ENCODE data around the gene PNRC2.
"Not testable (repeated sequence)": the region's sequence is repeated elsewhere in the genome, so short reads cannot be mapped to it uniquely, and the experiment has no call there.

Gene PNRC2

GRCh38 chr1:23992011-23992410, 32.4 kb downstream of the PNRC2 start:
- DNase-seq (ENCODE audit: low read depth, low spot score), result not testable (repeated sequence)

- no peak for DNase-seq (ENCODE audit: low read depth, low spot score)
Observed at GRCh38 chr1:23995431-23995837, 35.8 kb downstream of the PNRC2 start.

DNA sequence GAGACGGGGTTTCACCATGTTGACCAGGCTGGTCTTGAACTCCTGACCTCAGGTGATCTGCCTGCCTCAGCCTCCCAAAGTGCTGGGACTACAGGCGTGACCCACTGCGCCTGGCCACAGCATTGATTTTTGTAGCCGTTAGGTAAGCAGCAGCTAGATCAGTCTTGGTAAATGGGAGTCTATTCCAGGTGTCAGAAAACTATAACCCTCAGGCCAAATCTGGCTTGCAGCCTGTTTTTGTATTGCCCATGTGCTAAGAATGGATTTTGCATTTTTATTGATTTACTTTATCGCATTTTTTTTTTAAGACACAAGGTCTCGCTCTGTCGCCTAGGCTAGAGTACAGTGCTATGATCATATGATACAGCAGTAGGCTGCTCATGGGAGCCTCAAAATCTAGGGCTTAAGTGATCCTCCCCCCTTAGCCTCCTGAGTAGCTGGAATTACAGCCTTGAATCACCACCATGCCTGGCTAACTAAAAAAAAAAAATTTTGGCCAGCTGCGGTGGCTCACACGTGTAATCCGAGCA, 37.1 kb downstream of the PNRC2 start:
- no peak for DNase-seq (ENCODE audit: low read depth, low spot score)

GRCh38 chr1:23997812-23998211, 38.2 kb downstream of the PNRC2 start:
- no peak for DNase-seq (ENCODE audit: low read depth, low spot score)

DNA sequence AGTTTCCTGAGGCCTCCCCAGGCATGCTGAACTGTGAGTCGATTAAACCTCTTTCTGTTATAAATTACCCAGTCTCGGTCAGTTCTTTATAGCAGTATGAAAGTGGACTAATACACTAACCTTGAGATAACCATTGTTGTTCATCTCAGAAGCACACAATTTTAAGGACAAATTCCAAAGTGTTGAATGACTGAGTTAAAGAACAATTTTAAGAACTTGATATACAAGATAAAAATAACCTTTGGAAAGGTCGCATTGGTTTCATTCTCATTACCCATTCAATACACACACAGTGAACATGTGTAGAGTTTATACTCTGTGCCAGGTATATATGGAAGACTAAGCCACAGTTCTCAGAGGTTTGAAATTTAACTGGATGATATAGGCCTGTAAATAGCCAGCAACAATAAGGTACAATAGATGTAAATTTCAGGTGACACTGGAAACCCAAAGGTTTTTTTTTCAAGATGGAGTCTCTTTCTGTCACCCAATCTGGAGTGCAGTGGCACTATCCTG, 39.6 kb downstream of the PNRC2 start:
- no peak for DNase-seq (ENCODE audit: low read depth, low spot score)

DNA sequence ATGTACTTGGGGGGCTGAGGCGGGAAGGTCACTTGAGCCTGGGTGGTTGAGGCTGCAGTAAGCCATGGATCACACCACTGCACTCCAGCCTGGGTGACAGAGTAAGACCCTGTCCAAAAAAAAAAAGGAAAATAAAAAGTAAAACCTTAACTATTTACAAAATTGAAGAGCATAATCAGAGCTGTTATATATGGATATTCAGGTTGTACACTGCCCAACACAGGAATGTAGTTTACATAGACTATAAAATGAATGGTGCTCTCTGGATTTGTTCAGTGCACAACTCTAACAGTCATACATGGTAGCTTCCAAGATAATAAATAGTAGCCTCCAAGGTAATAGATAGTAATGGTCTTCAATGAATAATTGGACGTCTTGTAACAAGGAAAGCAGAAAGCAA, 43.1 kb downstream of the PNRC2 start:
- DNase-seq (ENCODE audit: low read depth, low spot score), result no peak

GRCh38 chr1:24003331-24003972, 43.8 kb downstream of the PNRC2 start:
- no peak for DNase-seq (ENCODE audit: low read depth, low spot score)

GRCh38 chr1:24004132-24004531, 44.5 kb downstream of the PNRC2 start:
- no peak for DNase-seq (ENCODE audit: low read depth, low spot score)

DNA sequence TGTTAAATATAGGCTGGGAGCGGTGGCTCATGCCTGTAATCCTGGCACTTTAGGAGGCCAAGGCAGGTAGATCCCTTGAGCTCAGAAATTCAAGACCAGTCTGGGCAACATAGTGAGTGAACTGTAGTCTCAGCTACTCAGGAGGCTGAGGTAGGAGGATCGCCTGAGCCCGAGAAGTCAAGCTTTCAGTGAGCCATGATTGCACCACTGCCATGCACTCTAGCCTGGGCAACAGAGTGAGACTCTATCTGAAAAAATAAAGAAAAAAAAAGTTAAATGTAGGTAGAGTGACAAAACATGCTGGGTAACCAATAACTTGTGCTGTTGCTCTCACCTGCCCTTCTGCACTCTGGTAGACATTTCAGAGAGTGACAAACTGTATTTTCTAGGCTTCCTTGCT, 45.5 kb downstream of the PNRC2 start:
- DNase-seq (ENCODE audit: low read depth, low spot score), result no peak

DNA sequence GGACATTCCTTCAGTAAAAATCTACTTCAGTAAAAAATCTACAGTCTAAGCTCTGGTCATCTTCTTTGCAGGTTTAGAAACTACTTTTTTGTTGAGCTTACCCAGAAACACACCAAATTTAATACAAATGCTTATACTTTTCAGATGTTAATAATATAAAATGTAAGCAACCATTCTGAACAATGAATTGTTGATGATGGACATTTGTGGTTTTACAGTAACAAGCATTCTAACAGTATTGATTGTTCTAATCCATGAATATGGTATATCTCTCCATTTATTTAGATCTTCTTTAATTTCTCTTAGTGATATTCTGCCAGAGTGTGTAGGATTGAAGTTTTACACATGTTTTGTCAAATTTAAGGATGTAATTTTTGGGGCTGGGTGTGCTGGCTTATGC, 47.5 kb downstream of the PNRC2 start:
- no peak for DNase-seq (ENCODE audit: low read depth, low spot score)

- not testable (repeated sequence) for DNase-seq (ENCODE audit: low read depth, low spot score)
Observed at GRCh38 chr1:24008574-24009184, 49.1 kb downstream of the PNRC2 start.

DNA sequence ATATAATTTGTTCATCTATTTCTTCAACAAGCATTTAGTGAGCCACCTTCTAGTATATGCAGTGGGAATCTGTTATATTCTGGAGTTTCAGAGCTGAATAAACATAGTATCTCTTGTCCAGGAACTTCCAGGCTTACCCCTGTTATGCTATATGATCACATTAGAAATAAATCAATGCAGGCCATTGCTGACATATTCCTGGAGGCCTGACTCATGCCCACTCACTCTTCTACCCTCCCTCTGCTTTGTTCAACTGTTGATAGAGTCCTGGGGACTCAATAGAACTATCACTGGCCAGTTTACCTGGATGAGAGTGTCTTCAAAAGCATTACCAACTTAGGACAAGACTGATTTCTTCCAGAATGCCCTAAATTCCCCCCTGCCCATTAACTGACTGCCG, 49.8 kb downstream of the PNRC2 start:
- DNase-seq (ENCODE audit: low read depth, low spot score), result no peak

DNA sequence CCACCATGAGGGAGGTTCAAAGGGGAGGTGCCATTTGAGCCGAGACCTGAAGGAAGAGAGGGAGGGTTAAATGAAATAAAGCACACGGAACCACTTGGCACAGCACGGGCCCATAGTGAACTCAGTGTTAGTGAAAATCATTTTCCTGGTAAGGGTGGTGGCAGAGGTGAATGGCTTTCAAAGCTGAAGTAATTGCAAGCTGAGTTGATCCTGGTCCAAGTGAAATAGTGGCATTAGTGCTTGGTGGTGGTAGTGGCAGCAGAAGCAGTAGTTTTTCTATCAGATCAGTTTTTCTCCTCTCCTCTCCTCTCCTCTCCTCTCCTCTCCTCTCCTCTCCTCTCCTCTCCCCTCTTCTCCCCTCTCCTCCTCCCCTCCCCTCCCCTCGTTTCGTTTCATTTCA, 51.0 kb downstream of the PNRC2 start:
- no peak for DNase-seq (ENCODE audit: low read depth, low spot score)

GRCh38 chr1:24012878-24013277, 53.2 kb downstream of the PNRC2 start:
- not testable (repeated sequence) for DNase-seq (ENCODE audit: low read depth, low spot score)

Measured in brain pericyte (primary cell).